ENCODE measurements around the gene ANP32B.
A peak's percentile ranks its signal among the peaks of the same experiment; 100 is the strongest.
"Not testable (repeated sequence)": the region's sequence is repeated elsewhere in the genome, so short reads cannot be mapped to it uniquely, and the experiment has no call there.

ANP32B gene

GRCh38 chr9:97954550-97954989 lies 28.6 kb upstream of the ANP32B start:
- FAIRE-seq (peak; percentile 61), DNase-seq (ENCODE audit: insufficient read length) (peak; percentile 39)
- TF ChIP-seq POLR2A (IDR thresholded peaks at IDR 0.05; ENCODE audit: low read depth, low read length): no peak
- no peak for TF ChIP-seq TAF1 (IDR thresholded peaks at IDR 0.05; ENCODE audit: borderline replicate concordance, low read depth, low read length)
- no peak for TF ChIP-seq POLR2AphosphoS5 (IDR thresholded peaks at IDR 0.05; ENCODE audit: low read depth, low read length)

DNA sequence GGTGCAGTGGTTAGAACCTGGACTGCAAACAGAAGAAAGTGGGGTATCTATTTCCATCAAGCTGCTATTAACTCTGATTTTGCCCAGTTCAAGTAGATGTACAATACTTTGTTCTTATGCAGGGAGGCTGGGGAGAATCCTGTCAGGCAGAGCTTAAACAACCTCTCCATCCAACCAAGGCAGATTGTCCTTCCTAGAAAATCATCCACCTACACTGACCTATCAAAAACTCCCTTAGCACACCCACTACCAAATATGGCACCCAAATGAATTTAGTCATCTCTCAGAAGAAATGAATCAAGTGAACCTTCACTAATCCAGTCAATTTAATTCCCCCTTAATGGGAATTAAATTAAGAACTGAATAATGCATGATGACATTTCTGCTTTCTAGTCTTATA lies 26.8 kb upstream of the ANP32B start:
- DNase-seq (ENCODE audit: insufficient read length) (no peak), FAIRE-seq (no peak)
- TF ChIP-seq POLR2AphosphoS5 (IDR thresholded peaks at IDR 0.05; ENCODE audit: low read depth, low read length) (no peak), TAF1 (IDR thresholded peaks at IDR 0.05; ENCODE audit: borderline replicate concordance, low read depth, low read length) (no peak), POLR2A (IDR thresholded peaks at IDR 0.05; ENCODE audit: low read depth, low read length) (no peak)

DNA sequence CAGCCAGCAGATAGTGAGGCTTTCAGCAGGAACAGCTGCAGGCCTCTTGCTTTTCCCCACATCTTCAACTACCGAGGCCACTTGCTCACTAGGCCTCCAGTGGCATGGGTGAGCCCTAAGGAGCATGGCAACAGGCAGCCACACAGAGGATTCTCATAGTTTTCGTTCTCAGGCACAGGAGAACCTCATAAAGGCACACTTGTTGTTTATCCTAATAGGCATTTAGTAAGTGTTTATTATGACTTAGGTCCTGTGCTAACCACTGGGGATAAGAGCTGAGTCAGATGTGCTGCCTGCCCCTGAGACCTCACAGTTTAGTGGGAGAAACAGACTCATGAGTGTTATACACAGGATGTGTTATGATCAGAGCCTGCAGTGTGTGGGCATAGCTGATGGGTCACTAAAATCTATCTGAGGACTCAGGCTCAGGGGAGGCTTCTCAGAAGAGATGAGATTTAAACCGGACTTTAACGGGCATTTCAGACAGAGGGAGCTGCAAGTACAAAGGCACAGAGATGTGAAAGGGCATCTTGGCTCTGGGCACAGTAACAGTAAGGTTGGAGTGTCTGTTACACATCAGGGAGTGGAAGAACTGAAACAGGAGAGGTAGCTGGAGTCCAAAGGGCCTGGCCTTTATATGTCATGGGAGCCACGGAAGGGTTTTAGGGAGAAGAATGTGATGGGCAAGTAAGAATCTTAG lies 24.2 kb upstream of the ANP32B start:
- no peak for FAIRE-seq
- TF ChIP-seq POLR2AphosphoS5 (IDR thresholded peaks at IDR 0.05; ENCODE audit: low read depth, low read length): no peak
- TF ChIP-seq POLR2A (IDR thresholded peaks at IDR 0.05; ENCODE audit: low read depth, low read length): no peak
- no peak for TF ChIP-seq TAF1 (IDR thresholded peaks at IDR 0.05; ENCODE audit: borderline replicate concordance, low read depth, low read length)
- no peak for DNase-seq (ENCODE audit: insufficient read length)

- no peak for TF ChIP-seq POLR2AphosphoS5 (IDR thresholded peaks at IDR 0.05; ENCODE audit: low read depth, low read length)
- no peak for TF ChIP-seq POLR2A (IDR thresholded peaks at IDR 0.05; ENCODE audit: low read depth, low read length)
- TF ChIP-seq TAF1 (IDR thresholded peaks at IDR 0.05; ENCODE audit: borderline replicate concordance, low read depth, low read length): no peak
- DNase-seq (ENCODE audit: insufficient read length): no peak
- no peak for FAIRE-seq
Observed at GRCh38 chr9:97959585-97959984, 23.6 kb upstream of the ANP32B start.

GRCh38 chr9:97960678-97961328 lies 22.3 kb upstream of the ANP32B start:
- FAIRE-seq; DNase-seq (ENCODE audit: insufficient read length): not testable (repeated sequence)

DNA sequence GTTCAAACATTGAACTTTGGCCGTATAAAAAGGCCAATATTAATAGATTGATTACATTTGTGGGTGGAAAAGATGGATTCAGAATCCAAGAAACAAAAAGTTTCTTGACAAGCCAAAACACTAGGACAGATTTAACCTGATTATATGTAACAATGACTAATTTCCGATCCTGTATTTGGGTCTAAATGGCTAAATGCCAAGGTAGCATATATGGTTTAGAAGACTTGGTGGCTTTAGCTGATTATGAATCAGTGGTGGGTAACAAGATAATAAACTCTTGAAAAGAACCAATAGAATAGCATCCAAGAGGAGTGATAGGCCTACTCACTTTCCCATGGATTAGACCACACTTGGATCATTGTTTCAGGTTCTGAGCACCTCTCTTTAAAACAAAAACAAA lies 21.8 kb upstream of the ANP32B start:
- FAIRE-seq: no peak
- no peak for TF ChIP-seq POLR2AphosphoS5 (IDR thresholded peaks at IDR 0.05; ENCODE audit: low read depth, low read length)
- no peak for TF ChIP-seq POLR2A (IDR thresholded peaks at IDR 0.05; ENCODE audit: low read depth, low read length)
- no peak for TF ChIP-seq TAF1 (IDR thresholded peaks at IDR 0.05; ENCODE audit: borderline replicate concordance, low read depth, low read length)
- no peak for DNase-seq (ENCODE audit: insufficient read length)

GRCh38 chr9:97962136-97962535 lies 21.0 kb upstream of the ANP32B start:
- no peak for TF ChIP-seq POLR2AphosphoS5 (IDR thresholded peaks at IDR 0.05; ENCODE audit: low read depth, low read length)
- DNase-seq (ENCODE audit: insufficient read length) (no peak), FAIRE-seq (no peak)

DNA sequence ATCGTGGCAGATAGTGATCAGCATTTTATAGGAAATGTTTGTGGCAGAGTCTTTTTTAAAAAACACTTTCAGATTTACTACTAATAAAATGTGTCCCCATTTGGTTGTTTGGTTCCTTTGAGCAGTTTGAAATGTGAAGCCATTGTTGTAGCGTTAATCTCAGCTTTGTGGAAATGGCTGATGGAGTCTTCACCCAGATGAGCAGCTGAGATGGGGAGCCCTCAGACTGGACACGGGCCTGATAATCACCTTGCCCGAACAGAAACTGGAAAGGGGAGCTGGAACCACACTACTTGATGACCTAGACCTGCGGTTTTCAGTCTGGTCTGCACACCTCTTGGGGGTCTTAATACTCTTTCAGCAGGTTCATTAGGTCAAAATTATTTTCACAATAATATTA lies 20.6 kb upstream of the ANP32B start:
- DNase-seq (ENCODE audit: insufficient read length) (no peak), FAIRE-seq (no peak)
- TF ChIP-seq POLR2AphosphoS5 (IDR thresholded peaks at IDR 0.05; ENCODE audit: low read depth, low read length) (no peak), TAF1 (IDR thresholded peaks at IDR 0.05; ENCODE audit: borderline replicate concordance, low read depth, low read length) (no peak), POLR2A (IDR thresholded peaks at IDR 0.05; ENCODE audit: low read depth, low read length) (no peak)

DNA sequence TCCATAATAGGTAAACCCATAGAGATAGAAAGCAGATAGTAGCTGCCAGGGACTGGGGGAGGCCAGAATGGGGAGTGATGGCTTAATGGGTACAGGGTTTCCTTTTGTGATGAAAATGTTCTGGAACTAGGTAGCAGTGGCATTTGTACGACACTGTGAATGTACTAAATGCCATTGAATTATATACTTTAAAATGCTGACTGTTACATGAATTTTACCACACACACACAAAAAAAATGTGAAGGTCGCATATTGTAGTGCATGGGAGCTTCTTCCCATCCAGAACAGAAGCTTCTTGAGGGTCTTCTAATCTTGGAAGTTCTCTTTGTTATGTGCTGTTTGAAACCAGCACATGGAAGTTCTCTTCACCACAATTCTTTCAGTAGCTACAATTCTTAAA lies 19.9 kb upstream of the ANP32B start:
- FAIRE-seq (no peak), DNase-seq (ENCODE audit: insufficient read length) (no peak)
- TF ChIP-seq POLR2A (IDR thresholded peaks at IDR 0.05; ENCODE audit: low read depth, low read length): no peak
- TF ChIP-seq POLR2AphosphoS5 (IDR thresholded peaks at IDR 0.05; ENCODE audit: low read depth, low read length): no peak
- TF ChIP-seq TAF1 (IDR thresholded peaks at IDR 0.05; ENCODE audit: borderline replicate concordance, low read depth, low read length): no peak

DNA sequence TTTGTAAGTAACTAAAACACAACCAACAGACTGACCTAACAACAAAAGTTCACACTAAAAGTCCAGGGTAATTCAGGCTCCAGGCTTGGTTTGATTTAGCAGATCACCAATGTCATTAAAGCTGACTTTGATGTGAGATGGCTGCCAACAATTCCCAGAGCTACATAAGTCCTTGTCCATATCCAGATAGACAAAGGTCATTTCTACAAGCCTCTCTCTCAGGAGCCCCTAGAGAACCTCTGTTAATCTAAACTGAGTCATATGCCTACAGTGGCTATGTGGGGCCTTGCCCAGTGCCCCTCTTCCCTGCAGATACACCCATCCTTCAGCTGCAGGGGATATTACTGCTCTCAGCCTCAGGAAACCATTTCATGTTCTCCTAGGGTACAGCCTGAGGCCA lies 18.2 kb upstream of the ANP32B start:
- no peak for TF ChIP-seq POLR2AphosphoS5 (IDR thresholded peaks at IDR 0.05; ENCODE audit: low read depth, low read length)
- TF ChIP-seq TAF1 (IDR thresholded peaks at IDR 0.05; ENCODE audit: borderline replicate concordance, low read depth, low read length): no peak
- no peak for TF ChIP-seq POLR2A (IDR thresholded peaks at IDR 0.05; ENCODE audit: low read depth, low read length)
- DNase-seq (ENCODE audit: insufficient read length) (no peak), FAIRE-seq (no peak)

GRCh38 chr9:97966493-97966892 lies 16.6 kb upstream of the ANP32B start:
- TF ChIP-seq POLR2A (IDR thresholded peaks at IDR 0.05; ENCODE audit: low read depth, low read length): no peak
- no peak for TF ChIP-seq POLR2AphosphoS5 (IDR thresholded peaks at IDR 0.05; ENCODE audit: low read depth, low read length)
- TF ChIP-seq TAF1 (IDR thresholded peaks at IDR 0.05; ENCODE audit: borderline replicate concordance, low read depth, low read length): no peak
- DNase-seq (ENCODE audit: insufficient read length) (no peak), FAIRE-seq (no peak)

DNA sequence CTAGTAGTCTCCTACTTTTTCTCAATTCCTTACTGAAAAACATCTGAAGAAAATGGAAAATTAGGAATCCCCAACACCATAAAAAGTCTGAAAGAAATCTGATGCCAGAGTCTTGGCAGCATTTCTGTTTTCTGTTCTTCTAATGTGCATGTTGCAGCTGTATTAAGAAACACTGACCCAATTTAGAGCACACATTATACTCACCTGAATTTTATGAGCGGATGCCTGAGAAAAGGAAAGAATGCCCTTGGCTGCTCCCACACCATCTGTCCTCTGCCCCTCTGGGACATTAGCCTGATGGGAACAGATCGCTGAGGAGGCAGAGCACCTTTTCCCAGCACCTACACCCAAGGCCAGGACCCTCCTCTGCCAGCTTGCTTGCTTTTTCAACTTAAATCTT lies 14.1 kb upstream of the ANP32B start:
- FAIRE-seq (no peak), DNase-seq (ENCODE audit: insufficient read length) (no peak)
- TF ChIP-seq POLR2AphosphoS5 (IDR thresholded peaks at IDR 0.05; ENCODE audit: low read depth, low read length) (no peak), POLR2A (IDR thresholded peaks at IDR 0.05; ENCODE audit: low read depth, low read length) (no peak), TAF1 (IDR thresholded peaks at IDR 0.05; ENCODE audit: borderline replicate concordance, low read depth, low read length) (no peak)
